ENCODE results near the gene POLR3E.

The POLR3E gene

GRCh38 chr16:22353933-22354541, 56.8 kb downstream of the POLR3E start:
- ATAC-seq: peak; percentile 42
- TF ChIP-seq CSDC2 (CRISPR knock-in tag; IDR thresholded peaks at IDR 0.05): no peak
- TF ChIP-seq ZNF8 (CRISPR knock-in tag; IDR thresholded peaks at IDR 0.05): no peak
- TF ChIP-seq ISL1 (CRISPR knock-in tag; IDR thresholded peaks at IDR 0.05): no peak
- no peak for TF ChIP-seq ZC3H10 (CRISPR knock-in tag; IDR thresholded peaks at IDR 0.05)
- TF ChIP-seq CSRNP3 (CRISPR knock-in tag; IDR thresholded peaks at IDR 0.05): no peak
- TF ChIP-seq GLIS3 (CRISPR knock-in tag; IDR thresholded peaks at IDR 0.05): no peak
- no peak for TF ChIP-seq ARNTL (CRISPR knock-in tag; IDR thresholded peaks at IDR 0.05; ENCODE audit: borderline replicate concordance, low read depth)
- TF ChIP-seq RARB (CRISPR knock-in tag; IDR thresholded peaks at IDR 0.05): no peak
- TF ChIP-seq ZFP30 (CRISPR knock-in tag; IDR thresholded peaks at IDR 0.05): no peak

GRCh38 chr16:22355487-22355908, 58.3 kb downstream of the POLR3E start:
- peak; percentile 41; the same call in 1 of the 2 replicates for TF ChIP-seq ISL1 (CRISPR knock-in tag; IDR thresholded peaks at IDR 0.05)
- TF ChIP-seq CSDC2 (CRISPR knock-in tag; IDR thresholded peaks at IDR 0.05): peak; percentile 80
- no peak for TF ChIP-seq ZFP3 (CRISPR knock-in tag; IDR thresholded peaks at IDR 0.05)
- TF ChIP-seq ZNF8 (CRISPR knock-in tag; IDR thresholded peaks at IDR 0.05): no peak
- TF ChIP-seq ZFP30 (CRISPR knock-in tag; IDR thresholded peaks at IDR 0.05): no peak
- no peak for TF ChIP-seq PPARA (CRISPR knock-in tag; IDR thresholded peaks at IDR 0.05; ENCODE audit: borderline replicate concordance)
- no peak for TF ChIP-seq BACH2 (CRISPR knock-in tag; IDR thresholded peaks at IDR 0.05; ENCODE audit: borderline replicate concordance)
- no peak for TF ChIP-seq CSRNP3 (CRISPR knock-in tag; IDR thresholded peaks at IDR 0.05)
- no peak for TF ChIP-seq CREB5 (CRISPR knock-in tag; IDR thresholded peaks at IDR 0.05; ENCODE audit: low read depth)
- no peak for TF ChIP-seq TOX (CRISPR knock-in tag; IDR thresholded peaks at IDR 0.05; ENCODE audit: borderline replicate concordance)
- no peak for TF ChIP-seq POU6F1 (CRISPR knock-in tag; IDR thresholded peaks at IDR 0.05; ENCODE audit: borderline replicate concordance, low read depth)
- TF ChIP-seq PATZ1 (CRISPR knock-in tag; IDR thresholded peaks at IDR 0.05; ENCODE audit: borderline replicate concordance): no peak; the same call in 1 of the 2 replicates
- 0 out of 2 replicates have a peak, but pooled peaks have one; percentile 36 for TF ChIP-seq GLIS3 (CRISPR knock-in tag; IDR thresholded peaks at IDR 0.05)
- no peak for TF ChIP-seq OSR1 (CRISPR knock-in tag; IDR thresholded peaks at IDR 0.05)
- TF ChIP-seq SNAI2 (CRISPR knock-in tag; IDR thresholded peaks at IDR 0.05): no peak
- no peak for ATAC-seq

GRCh38 chr16:22356930-22357634, 59.9 kb downstream of the POLR3E start:
- no peak for ATAC-seq
- TF ChIP-seq CSDC2 (CRISPR knock-in tag; IDR thresholded peaks at IDR 0.05): no peak
- no peak for TF ChIP-seq ZC3H10 (CRISPR knock-in tag; IDR thresholded peaks at IDR 0.05)
- no peak for TF ChIP-seq BACH2 (CRISPR knock-in tag; IDR thresholded peaks at IDR 0.05; ENCODE audit: borderline replicate concordance)
- no peak for TF ChIP-seq CSRNP3 (CRISPR knock-in tag; IDR thresholded peaks at IDR 0.05)
- TF ChIP-seq PATZ1 (CRISPR knock-in tag; IDR thresholded peaks at IDR 0.05; ENCODE audit: borderline replicate concordance): no peak
- no peak for TF ChIP-seq OSR1 (CRISPR knock-in tag; IDR thresholded peaks at IDR 0.05)
- no peak for TF ChIP-seq TCF4 (CRISPR knock-in tag; IDR thresholded peaks at IDR 0.05; ENCODE audit: borderline replicate concordance)
- no peak for TF ChIP-seq TOX (CRISPR knock-in tag; IDR thresholded peaks at IDR 0.05; ENCODE audit: borderline replicate concordance)
- no peak for TF ChIP-seq SNAI2 (CRISPR knock-in tag; IDR thresholded peaks at IDR 0.05)
- no peak for TF ChIP-seq CREB5 (CRISPR knock-in tag; IDR thresholded peaks at IDR 0.05; ENCODE audit: low read depth)
- TF ChIP-seq ARNTL (CRISPR knock-in tag; IDR thresholded peaks at IDR 0.05; ENCODE audit: borderline replicate concordance, low read depth): no peak
- no peak for TF ChIP-seq ESRRG (CRISPR knock-in tag; IDR thresholded peaks at IDR 0.05)
